ENCODE data around the gene MRPL20.

DNA sequence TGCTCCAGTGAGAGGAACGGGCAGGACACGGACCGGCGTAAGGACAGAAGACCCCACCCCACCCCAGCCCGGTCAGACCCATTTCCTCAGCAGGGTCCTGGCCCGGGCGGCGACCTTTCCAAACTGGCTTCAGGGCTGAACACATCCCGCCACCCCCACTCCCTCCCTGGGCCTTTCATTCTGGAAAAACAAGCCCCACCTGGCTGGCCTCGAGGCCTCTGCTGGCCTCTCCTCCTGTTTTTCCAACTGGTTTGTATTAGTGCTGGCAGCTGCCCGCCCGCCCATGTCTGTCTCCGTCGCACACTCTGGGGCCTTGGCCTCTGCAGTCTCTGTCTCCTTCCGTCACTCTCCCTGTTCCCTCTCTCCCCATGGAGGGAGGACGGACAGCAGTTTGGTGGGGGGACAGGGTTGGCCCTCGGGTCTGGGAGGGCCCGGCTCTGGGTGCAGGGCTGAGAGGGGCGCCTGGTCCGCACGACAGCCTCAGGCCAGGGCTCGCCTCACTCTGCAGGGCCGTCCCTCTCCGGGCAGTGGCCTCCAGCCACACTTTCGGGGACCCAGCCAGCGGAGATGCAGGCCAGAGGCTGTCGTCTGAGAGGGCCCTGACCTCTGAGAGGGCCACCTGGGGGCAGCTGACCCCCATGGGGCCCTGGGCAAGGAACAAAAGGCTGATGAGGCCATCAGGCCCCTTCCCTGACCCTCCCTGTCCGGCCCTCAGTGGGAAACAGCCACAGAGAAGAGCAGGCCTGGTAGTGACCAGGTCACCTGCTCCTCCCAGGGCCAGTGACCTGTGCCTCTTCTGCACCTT, 47.2 kb downstream of the MRPL20 start:
- TF ChIP-seq EZH2 (IDR thresholded peaks at IDR 0.05; ENCODE audit: low read length, missing control alignments) = no peak
- TF ChIP-seq, protein P1, sequence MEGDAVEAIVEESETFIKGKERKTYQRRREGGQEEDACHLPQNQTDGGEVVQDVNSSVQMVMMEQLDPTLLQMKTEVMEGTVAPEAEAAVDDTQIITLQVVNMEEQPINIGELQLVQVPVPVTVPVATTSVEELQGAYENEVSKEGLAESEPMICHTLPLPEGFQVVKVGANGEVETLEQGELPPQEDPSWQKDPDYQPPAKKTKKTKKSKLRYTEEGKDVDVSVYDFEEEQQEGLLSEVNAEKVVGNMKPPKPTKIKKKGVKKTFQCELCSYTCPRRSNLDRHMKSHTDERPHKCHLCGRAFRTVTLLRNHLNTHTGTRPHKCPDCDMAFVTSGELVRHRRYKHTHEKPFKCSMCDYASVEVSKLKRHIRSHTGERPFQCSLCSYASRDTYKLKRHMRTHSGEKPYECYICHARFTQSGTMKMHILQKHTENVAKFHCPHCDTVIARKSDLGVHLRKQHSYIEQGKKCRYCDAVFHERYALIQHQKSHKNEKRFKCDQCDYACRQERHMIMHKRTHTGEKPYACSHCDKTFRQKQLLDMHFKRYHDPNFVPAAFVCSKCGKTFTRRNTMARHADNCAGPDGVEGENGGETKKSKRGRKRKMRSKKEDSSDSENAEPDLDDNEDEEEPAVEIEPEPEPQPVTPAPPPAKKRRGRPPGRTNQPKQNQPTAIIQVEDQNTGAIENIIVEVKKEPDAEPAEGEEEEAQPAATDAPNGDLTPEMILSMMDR (conservative IDR thresholded peaks at IDR 0.05 in 1 of 2, IDR thresholded peaks at IDR 0.05 in 1 of 2; ENCODE audit: low read depth in 1 of 2, low read length in 2 of 2) = no peak

All from fibroblast of lung (primary cell).